Measurements from ENCODE around the gene VPS25. TPM values are rescaled to one million over a fixed set of nuclear protein-coding genes. Genes with fewer than 3 reads are reported as not detected.

The VPS25 gene
- total and polyA plus RNA-seq, 9 of the 15 experiments (the other 6 are each of a cell fraction or from before 2014, with no cell fraction given), result 123 to 352 (median 180) TPM

GRCh38 chr17:42780851-42781638, 7.8 kb downstream of the VPS25 start (continued):
- TF ChIP-seq ZBTB40 (IDR thresholded peaks at IDR 0.05), result peak; percentile 31; the same call in 1 of the 2 replicates
- TF ChIP-seq ZBTB40 (CRISPR knock-in tag; IDR thresholded peaks at IDR 0.05), result no peak
- peak; percentile 49 for TF ChIP-seq FIP1L1 (IDR thresholded peaks at IDR 0.05; ENCODE audit: low read depth, low read length, poor library complexity, severe bottlenecking)
- TF ChIP-seq ZNF263 (CRISPR knock-in tag; IDR thresholded peaks at IDR 0.05; ENCODE audit: borderline replicate concordance), result 0 out of 2 replicates have a peak, but pooled peaks have one; percentile 16
- 0 out of 2 replicates have a peak, but pooled peaks have one; percentile 21 for TF ChIP-seq ETS1 (conservative IDR thresholded peaks at IDR 0.05; ENCODE audit: control insufficient read depth, low read depth, low read length)
- no peak for TF ChIP-seq WHSC1 (IDR thresholded peaks at IDR 0.05; ENCODE audit: low read length)
- no peak for TF ChIP-seq ZNF253 (CRISPR knock-in tag; conservative IDR thresholded peaks at IDR 0.05)
- peak; percentile 71 for TF ChIP-seq RBFOX2 (IDR thresholded peaks at IDR 0.05; ENCODE audit: low read depth, low read length)
- TF ChIP-seq PTBP1 (IDR thresholded peaks at IDR 0.05; ENCODE audit: low read depth, low read length), result 0 out of 2 replicates have a peak, but pooled peaks have one; percentile 23
